Aorta (tissue), 5 donors: ENCODE data around the gene DNASE1L3. TPM values are rescaled to one million over a fixed set of nuclear protein-coding genes. Genes with fewer than 3 reads are reported as not detected.

Experiments
- ATAC-seq: fragments of 200-7000 bp; cut with Tn5 transposase; one replicate; pipeline ENCODE4 v1.9.1; 2022; ENCODE audit warnings: moderate library complexity; ENCODE audit not compliant: low FRiP score
- DNase-seq, 2 donors: peaks; one replicate each; pipeline ENCODE4 v3.0.0-alpha.2; 2020
- H3K27ac ChIP-seq, 2 donors: one replicate each; pipeline ENCODE4 v1.5.1; 2013; ENCODE audit warnings: low read length in 2 of 2, mild to moderate bottlenecking in 2 of 2, moderate library complexity in 2 of 2, control low read depth in 1 of 2, inconsistent platforms in 1 of 2, low read depth in 1 of 2
- H3K27me3 ChIP-seq, 2 donors: one replicate each; pipeline ENCODE4 v1.6.1; 2013; ENCODE audit warnings: control low read depth in 1 of 2, low read length in 1 of 2, mild to moderate bottlenecking in 1 of 2, moderate library complexity in 1 of 2; ENCODE audit not compliant: insufficient read depth in 2 of 2, control insufficient read depth in 1 of 2
- H3K36me3 ChIP-seq, 2 donors: one replicate each; pipeline ENCODE4 v1.6.1; 2013; ENCODE audit warnings: control low read depth in 1 of 2, low read length in 1 of 2, mild to moderate bottlenecking in 1 of 2; ENCODE audit not compliant: insufficient read depth in 2 of 2, control insufficient read depth in 1 of 2
- H3K4me1 ChIP-seq, 2 donors: one replicate each; pipeline ENCODE4 v1.6.1; 2013; ENCODE audit warnings: low read length in 2 of 2, control low read depth in 1 of 2, mild to moderate bottlenecking in 1 of 2, moderate library complexity in 1 of 2; ENCODE audit not compliant: insufficient read depth in 2 of 2, control insufficient read depth in 1 of 2
- H3K4me3 ChIP-seq, 2 donors: one replicate each; pipeline ENCODE4 v1.5.1; 2013; ENCODE audit warnings: low read length in 2 of 2, control low read depth in 1 of 2, mild to moderate bottlenecking in 1 of 2
- H3K9me3 ChIP-seq: one replicate; pipeline ENCODE4 v1.6.1; 2013; ENCODE audit warnings: mild to moderate bottlenecking, low read length; ENCODE audit not compliant: control insufficient read depth
- WGBS, 2 donors: extraction: QIAGEN DNeasy Blood & Tissue Kit; methylation state at CpG; one replicate each; pipeline ENCODE4 v1.1.7; 2013; 5-methylcytosine and 5-hydroxymethylcytosine counted together
- intact Hi-C, 2 donors: fragments of 100-400 bp; cut with DNase I; formaldehyde crosslinking; loops; one replicate each; pipeline versions ENCODE4 v1.14.2 to v1.15.0; 2022
- polyA plus RNA-seq, 2 donors: library from polyadenylated mRNA; stranded (reverse); fragments of 200-250 nt; gene quantifications; one replicate each; pipeline ENCODE4 v1.2.3, GENCODE V29; 2013
- total RNA-seq, 2 donors: library from RNA; stranded (reverse); fragmentation: NEBNext Ultra II Directional; extraction: Animal tissue kit (Norgen Biotek cat#: 25700); gene quantifications; one replicate each; pipeline ENCODE4 v1.2.1, GENCODE V29; 2021
- donor health status: healthy with polysubstance abuse.
- donor health status: Bipolar disorder and iron deficiency.
- donor health status: DM: no; HTN: no; CAD: no.
- donor health status: DM: no; HTN: no; CAD: no.
- donor health status: DM: yes; HTN: yes; CAD: no.

The DNASE1L3 gene
- total and polyA plus RNA-seq, 4 donors, result 1.4 to 19.8 (median 5.7) TPM

GRCh38 chr3:58188921-58189451 is 21.8 kb downstream of the DNASE1L3 start:
- DNase-seq (no peak), ATAC-seq (peak; percentile 49)
- Histone ChIP-seq H3K27ac (no peak overlapping the region), H3K4me3 (no peak overlapping the region), H3K4me1 (no peaks in the 10 kb centered on the region), H3K9me3 (no peaks in the 10 kb centered on the region), H3K27me3 (no peaks in the 10 kb centered on the region), H3K36me3 (no peaks in the 10 kb centered on the region)
- intact Hi-C loops, result loop anchor here (5.0 kb wide), 2 partner anchors 108 to 113 kb away; no protein-coding TSS in a partner anchor
- 81% methylated on average over 10 of the region's 10 CpGs for WGBS, 2 donors

DNA sequence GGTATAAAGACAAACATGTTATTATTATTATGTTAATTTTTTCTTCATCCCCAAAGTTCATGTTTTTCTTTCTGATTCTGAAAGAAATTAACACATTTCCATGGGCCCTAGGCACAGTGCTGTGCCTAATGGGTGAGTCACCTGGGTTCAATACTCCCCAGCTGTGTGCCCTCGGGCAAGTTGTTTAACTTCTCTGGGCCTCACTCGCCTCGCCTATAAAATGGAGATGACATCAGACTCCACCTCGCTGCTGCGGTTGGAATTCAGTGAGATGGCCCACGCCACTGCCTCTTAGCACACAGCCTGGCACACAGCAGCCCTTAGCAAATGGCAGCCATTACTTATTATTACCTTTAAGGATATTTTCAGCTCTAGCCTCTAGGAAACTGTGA is 22.6 kb downstream of the DNASE1L3 start:
- ATAC-seq, result no peak
- intact Hi-C loops, result loop anchor here (5.0 kb wide), 2 partner anchors 109 to 114 kb away; no protein-coding TSS in a partner anchor
- H3K27ac ChIP-seq, result no peak overlapping the region

GRCh38 chr3:58184982-58185360 is 25.8 kb downstream of the DNASE1L3 start:
- no peaks in the 10 kb centered on the region for H3K36me3 ChIP-seq
- intact Hi-C loops, result loop anchor here (5.0 kb wide), 2 partner anchors 112 to 117 kb away; no protein-coding TSS in a partner anchor
- 93 to 95% methylated on average over 7 of the region's 7 CpGs for WGBS, 2 donors
- H3K4me3 ChIP-seq, result no peak overlapping the region
- no peaks in the 10 kb centered on the region for H3K27me3 ChIP-seq
- ATAC-seq, result no peak
- no peaks in the 10 kb centered on the region for H3K4me1 ChIP-seq
- no peak overlapping the region for H3K27ac ChIP-seq
- no peak for DNase-seq
- no peaks in the 10 kb centered on the region for H3K9me3 ChIP-seq

More for the DNA sequence above, 22.6 kb downstream of the DNASE1L3 start:
- DNase-seq, result no peak
- Histone ChIP-seq H3K4me3 (no peak overlapping the region), H3K4me1 (no peaks in the 10 kb centered on the region), H3K36me3 (no peaks in the 10 kb centered on the region), H3K27me3 (no peaks in the 10 kb centered on the region), H3K9me3 (no peaks in the 10 kb centered on the region)
- WGBS, 2 donors, result 86 to 88% methylated on average over 6 of the region's 6 CpGs

- Histone ChIP-seq H3K4me3 (no peak overlapping the region), H3K27ac (no peak overlapping the region), H3K27me3 (no peaks in the 10 kb centered on the region), H3K36me3 (no peaks in the 10 kb centered on the region), H3K4me1 (no peaks in the 10 kb centered on the region), H3K9me3 (no peaks in the 10 kb centered on the region)
- DNase-seq (no peak), ATAC-seq (no peak)
- intact Hi-C loops, result no loop called here
- WGBS, 2 donors, result 94 to 98% methylated on average over 11 of the region's 11 CpGs
Measured at GRCh38 chr3:58184309-58184981, 26.3 kb downstream of the DNASE1L3 start.

- Histone ChIP-seq H3K27me3 (no peaks in the 10 kb centered on the region), H3K36me3 (no peaks in the 10 kb centered on the region), H3K4me3 (no peak overlapping the region), H3K27ac (no peak overlapping the region), H3K9me3 (no peaks in the 10 kb centered on the region), H3K4me1 (no peaks in the 10 kb centered on the region)
- ATAC-seq (no peak), DNase-seq (no peak)
- 86 to 94% methylated on average over 12 of the region's 12 CpGs for WGBS, 2 donors
- intact Hi-C loops, result no loop called here
Measured at GRCh38 chr3:58183891-58184290, 26.9 kb downstream of the DNASE1L3 start.

DNA sequence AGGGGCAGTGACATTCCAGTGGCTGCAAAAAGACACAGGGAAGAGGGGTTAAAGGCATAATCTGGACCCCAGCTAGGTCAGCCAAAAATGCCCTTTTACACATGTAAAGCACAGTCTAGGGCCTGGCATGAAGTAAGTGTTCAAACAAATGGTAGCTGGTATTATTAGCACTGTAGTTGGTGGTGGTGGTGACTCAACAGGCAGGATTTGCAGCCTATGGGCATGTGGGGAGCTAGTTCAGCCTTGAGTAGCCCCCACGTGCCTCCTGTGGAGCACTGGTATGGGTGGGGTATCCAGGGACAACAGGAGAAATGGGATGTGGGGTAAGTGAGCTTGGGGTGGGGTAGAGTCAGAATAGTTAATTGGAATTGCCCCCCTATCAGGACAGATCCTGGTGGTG is 27.6 kb downstream of the DNASE1L3 start:
- 87 to 93% methylated on average over 1 of the region's 1 CpG for WGBS, 2 donors
- DNase-seq, result peak in 1 of 2 donors; percentile 21
- no peaks in the 10 kb centered on the region for H3K4me1 ChIP-seq
- intact Hi-C loops, result no loop called here
- ATAC-seq, result no peak
- no peak overlapping the region for H3K27ac ChIP-seq
- no peaks in the 10 kb centered on the region for H3K27me3 ChIP-seq
- no peak overlapping the region for H3K4me3 ChIP-seq
- no peaks in the 10 kb centered on the region for H3K36me3 ChIP-seq
- H3K9me3 ChIP-seq, result no peaks in the 10 kb centered on the region

DNA sequence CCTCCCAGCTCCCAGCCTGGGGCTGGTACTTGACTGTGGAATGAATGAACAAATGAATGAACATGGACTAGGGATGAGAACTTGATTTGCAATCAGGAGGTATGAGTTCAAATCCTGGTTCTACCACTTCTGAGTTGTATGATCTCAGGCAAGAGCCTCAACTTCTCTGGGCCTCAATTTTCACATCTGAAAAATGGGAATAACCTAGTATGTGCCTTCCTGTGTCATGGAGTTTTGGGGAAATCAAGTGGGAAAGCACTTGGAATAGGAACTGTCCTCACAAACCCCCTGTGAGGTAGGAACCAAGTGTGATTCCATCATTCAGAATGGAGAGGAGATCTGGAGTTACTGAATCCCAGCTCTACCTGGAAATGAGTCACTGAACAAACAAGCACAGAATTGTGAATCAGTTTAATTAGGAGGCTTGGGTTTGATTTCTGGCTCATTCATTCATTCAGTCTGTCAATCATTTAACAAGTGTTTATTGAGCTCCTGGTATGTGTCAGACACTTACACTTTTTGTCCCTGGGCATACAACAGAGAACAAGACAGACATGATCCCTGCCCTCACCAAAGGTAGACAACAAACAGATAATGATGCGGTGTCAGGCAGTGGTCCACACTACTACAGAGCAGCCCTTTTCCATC is 29.7 kb downstream of the DNASE1L3 start:
- H3K4me1 ChIP-seq, result no peaks in the 10 kb centered on the region
- no peak overlapping the region for H3K27ac ChIP-seq
- intact Hi-C loops, result no loop called here
- H3K9me3 ChIP-seq, result no peaks in the 10 kb centered on the region
- ATAC-seq (no peak), DNase-seq (no peak)
- no peaks in the 10 kb centered on the region for H3K27me3 ChIP-seq
- no peak overlapping the region for H3K4me3 ChIP-seq
- WGBS, 2 donors, result 93 to 94% methylated on average over 1 of the region's 1 CpG
- H3K36me3 ChIP-seq, result no peaks in the 10 kb centered on the region

- 92 to 93% methylated on average over 12 of the region's 12 CpGs for WGBS, 2 donors
- Histone ChIP-seq H3K4me1 (no peaks in the 10 kb centered on the region), H3K4me3 (no peak overlapping the region), H3K27me3 (no peaks in the 10 kb centered on the region), H3K27ac (no peak overlapping the region), H3K9me3 (no peaks in the 10 kb centered on the region), H3K36me3 (no peaks in the 10 kb centered on the region)
- DNase-seq (peak in 1 of 2 donors; percentile 40), ATAC-seq (no peak)
- intact Hi-C loops, result no loop called here
Measured at GRCh38 chr3:58180099-58180880, 30.5 kb downstream of the DNASE1L3 start.
